Testis (tissue), 3 donors: ENCODE measurements around the gene MOCOS. TPM values are rescaled to one million over a fixed set of nuclear protein-coding genes. Genes with fewer than 3 reads are reported as not detected.
A peak's percentile ranks its signal among the peaks of the same experiment; 100 is the strongest.

ENCODE experiments used
- DNase-seq: peaks from one replicate; pipeline ENCODE4 v3.0.0-alpha.2; 2019
- H3K27ac ChIP-seq, 2 donors: fragments of 200-600 bp; sonication (generic); one replicate each; pipeline ENCODE4 v1.5.1; 2019
- H3K27me3 ChIP-seq: fragments of 200-600 bp; sonication (generic); one replicate; pipeline ENCODE4 v1.5.1; 2019
- H3K36me3 ChIP-seq: fragments of 200-600 bp; sonication (generic); one replicate; pipeline ENCODE4 v1.5.1; 2017; ENCODE audit warnings: low read depth; ENCODE audit errors: missing control alignments
- H3K4me1 ChIP-seq: fragments of 200-600 bp; sonication (generic); one replicate; pipeline ENCODE4 v1.5.1; 2019
- H3K4me3 ChIP-seq, 2 donors: fragments of 200-600 bp; sonication (generic); one replicate each; pipeline ENCODE4 v1.5.1; 2017 to 2019
- H3K9me3 ChIP-seq: fragments of 200-600 bp; sonication (generic); one replicate; pipeline ENCODE4 v1.5.1; 2017
- CTCF ChIP-seq, 3 experiments: fragments of 450-650 bp in 2 of 3; fragments of 200-600 bp in 1 of 3; sonication (generic) in 1 of 3; IDR thresholded peaks; one replicate each; pipeline ENCODE4 v1.5.1; 2016 to 2019; ENCODE audit warnings: antibody characterized with exemption in 3 of 3, mild to moderate bottlenecking in 2 of 3, moderate library complexity in 1 of 3
- POLR2A ChIP-seq: fragments of 450-650 bp; IDR thresholded peaks from one replicate; pipeline ENCODE4 v1.6.1; 2017; ENCODE audit warnings: antibody characterized with exemption, mild to moderate bottlenecking, moderate library complexity
- WGBS, 2 donors: methylation state at CpG; one replicate each; pipeline ENCODE4 v1.1.5; 2018; 5-methylcytosine and 5-hydroxymethylcytosine counted together
- intact Hi-C: fragments of 100-400 bp; cut with DNase I; formaldehyde crosslinking; loops from one replicate; pipeline ENCODE4 v1.15.1; 2023; ENCODE audit warnings: low total_unique reads
- polyA plus RNA-seq: library from polyadenylated mRNA; stranded (reverse); fragments of 350-450 nt; fragmentation: Illumina TruSeq; extraction: RNeasy Lipid Tissue Mini Kit (QIAGEN cat#74804); gene quantifications from one replicate; pipeline ENCODE4 v1.2.3, GENCODE V29; 2014; ENCODE audit warnings: low read depth, low replicate concordance; ENCODE audit not compliant: insufficient read depth
- total RNA-seq, 2 donors: library from RNA; depleted of rRNA; stranded (reverse); fragments of >200 nt; gene quantifications; one replicate each; pipeline ENCODE4 v1.2.3, GENCODE V29; 2016

Gene MOCOS
- total and polyA plus RNA-seq, 3 donors from 2014 or later = 1.5 to 2.9 (median 1.9) TPM

GRCh38 chr18:36303211-36303844, 116.0 kb downstream of the MOCOS start:
- TF ChIP-seq CTCF (IDR thresholded peaks at IDR 0.05) = no peak
- no peak for TF ChIP-seq POLR2A
- peak; percentile 30 for DNase-seq
- intact Hi-C loops = no loop called here
- Histone ChIP-seq H3K4me1 (peaks cover 5% of the 10 kb centered on the region), H3K27ac (no peak overlapping the region), H3K9me3 (no peaks in the 10 kb centered on the region), H3K4me3 (no peak overlapping the region), H3K36me3 (no peaks in the 10 kb centered on the region), H3K27me3 (no peaks in the 10 kb centered on the region)
- 51 to 58% methylated on average over 6 of the region's 6 CpGs for WGBS, 2 donors

GRCh38 chr18:36304723-36305122, 117.4 kb downstream of the MOCOS start:
- no peaks in the 10 kb centered on the region for H3K27me3 ChIP-seq
- H3K4me3 ChIP-seq = no peak overlapping the region
- intact Hi-C loops = no loop called here
- H3K4me1 ChIP-seq = peaks cover 5% of the 10 kb centered on the region
- TF ChIP-seq CTCF (IDR thresholded peaks at IDR 0.05) = no peak
- TF ChIP-seq POLR2A = no peak
- DNase-seq = peak; percentile 42
- no peaks in the 10 kb centered on the region for H3K36me3 ChIP-seq
- H3K27ac ChIP-seq = peak overlapping the region in 1 of 2 donors; percentile 35
- H3K9me3 ChIP-seq = no peaks in the 10 kb centered on the region
- WGBS, 2 donors = 71 to 94% methylated on average over 3 of the region's 3 CpGs

- no peaks in the 10 kb centered on the region for H3K36me3 ChIP-seq
- no peaks in the 10 kb centered on the region for H3K27me3 ChIP-seq
- H3K4me1 ChIP-seq = peaks cover 5% of the 10 kb centered on the region
- peak overlapping the region; percentile 17 to 35 for H3K27ac ChIP-seq
- intact Hi-C loops = no loop called here
- no peak for DNase-seq
- no peak for TF ChIP-seq POLR2A
- no peak for TF ChIP-seq CTCF (IDR thresholded peaks at IDR 0.05)
- H3K4me3 ChIP-seq = no peak overlapping the region
- H3K9me3 ChIP-seq = no peaks in the 10 kb centered on the region
- WGBS, 2 donors = 49 to 65% methylated on average over 2 of the region's 2 CpGs
Observed at GRCh38 chr18:36305375-36305774, 118.1 kb downstream of the MOCOS start.

GRCh38 chr18:36307513-36307912, 120.2 kb downstream of the MOCOS start:
- no peak for TF ChIP-seq POLR2A
- TF ChIP-seq CTCF (IDR thresholded peaks at IDR 0.05) = no peak
- intact Hi-C loops = no loop called here

More at GRCh38 chr18:36307513-36307912, 120.2 kb downstream of the MOCOS start:
- no peaks in the 10 kb centered on the region for H3K27me3 ChIP-seq
- H3K9me3 ChIP-seq = no peaks in the 10 kb centered on the region
- H3K4me3 ChIP-seq = no peak overlapping the region
- H3K27ac ChIP-seq = no peak overlapping the region
- no peak for DNase-seq
- no peaks in the 10 kb centered on the region for H3K36me3 ChIP-seq
- H3K4me1 ChIP-seq = peaks cover 5% of the 10 kb centered on the region
